GM19397 (cell line): Measurements from ENCODE around the gene RASD1.

Source experiments
- ATAC-seq: cut with Tn5 transposase; IDR thresholded peaks from one replicate; pipeline ENCODE4 v1.9.1; 2021; ENCODE audit warnings: mild to moderate bottlenecking, moderate library complexity; ENCODE audit not compliant: unreplicated experiment

RASD1 gene

DNA sequence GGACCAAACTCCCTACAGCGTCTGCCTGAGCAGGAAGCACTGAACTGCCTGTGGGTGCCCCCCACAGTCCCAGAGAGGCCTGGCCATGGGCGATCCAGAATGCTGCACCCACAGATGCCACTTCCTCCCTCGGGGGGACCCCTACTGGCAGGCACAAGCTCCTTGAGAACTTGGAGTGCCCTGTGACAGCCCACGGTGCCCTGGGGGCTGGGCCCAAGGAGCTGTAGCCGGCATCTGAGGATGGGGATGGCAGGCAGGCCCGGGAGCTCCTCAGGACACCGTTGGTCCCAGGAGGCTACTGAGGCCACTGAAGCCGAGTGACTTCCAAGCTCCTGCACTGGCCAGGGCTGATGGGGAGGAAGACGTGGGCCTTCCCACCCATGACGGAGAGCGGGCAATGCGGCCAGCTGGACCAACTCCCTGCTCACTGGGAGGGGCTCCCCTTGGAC, 15.1 kb upstream of the RASD1 start:
- no peak for ATAC-seq

DNA sequence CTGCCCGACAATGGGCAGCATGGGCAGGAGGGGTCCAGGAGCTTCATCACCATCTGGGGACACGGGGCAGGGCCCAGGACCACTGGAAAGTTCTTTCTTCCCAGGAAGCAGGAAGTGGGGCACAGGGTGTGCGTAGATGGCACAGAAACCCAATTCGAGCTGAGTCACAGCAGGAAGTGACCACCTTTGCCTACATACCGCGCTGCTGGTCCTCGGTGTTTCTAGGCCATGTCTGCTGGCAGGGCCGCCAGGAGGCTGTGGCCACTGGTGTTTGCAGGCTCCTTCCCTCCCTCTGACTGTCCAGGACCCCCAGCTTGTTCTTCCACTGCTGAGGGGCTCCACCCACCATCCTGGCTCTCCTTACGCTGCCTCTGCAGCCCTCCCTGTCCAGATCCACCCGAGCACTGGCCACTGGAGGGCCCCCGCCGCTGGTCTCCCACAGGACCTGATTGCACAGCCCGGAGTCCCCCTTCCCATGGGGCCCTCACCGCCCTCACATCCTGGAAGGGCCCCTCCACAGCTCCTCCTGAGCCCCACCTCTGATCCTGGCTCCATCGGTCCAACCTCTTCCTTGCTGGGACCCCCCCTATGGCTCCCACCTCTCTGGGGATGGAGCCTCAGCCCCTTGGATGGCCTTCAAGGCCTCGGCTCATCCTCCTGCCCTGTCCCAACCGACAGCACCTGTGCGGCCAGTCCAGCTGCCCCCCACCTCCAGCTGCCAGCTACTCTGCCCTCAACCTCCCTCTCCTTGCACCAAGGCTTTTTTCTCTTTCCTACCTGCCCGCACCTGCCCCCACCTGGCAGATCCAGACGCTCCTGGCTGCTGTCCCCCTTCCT, 14.5 kb upstream of the RASD1 start:
- ATAC-seq: no peak

DNA sequence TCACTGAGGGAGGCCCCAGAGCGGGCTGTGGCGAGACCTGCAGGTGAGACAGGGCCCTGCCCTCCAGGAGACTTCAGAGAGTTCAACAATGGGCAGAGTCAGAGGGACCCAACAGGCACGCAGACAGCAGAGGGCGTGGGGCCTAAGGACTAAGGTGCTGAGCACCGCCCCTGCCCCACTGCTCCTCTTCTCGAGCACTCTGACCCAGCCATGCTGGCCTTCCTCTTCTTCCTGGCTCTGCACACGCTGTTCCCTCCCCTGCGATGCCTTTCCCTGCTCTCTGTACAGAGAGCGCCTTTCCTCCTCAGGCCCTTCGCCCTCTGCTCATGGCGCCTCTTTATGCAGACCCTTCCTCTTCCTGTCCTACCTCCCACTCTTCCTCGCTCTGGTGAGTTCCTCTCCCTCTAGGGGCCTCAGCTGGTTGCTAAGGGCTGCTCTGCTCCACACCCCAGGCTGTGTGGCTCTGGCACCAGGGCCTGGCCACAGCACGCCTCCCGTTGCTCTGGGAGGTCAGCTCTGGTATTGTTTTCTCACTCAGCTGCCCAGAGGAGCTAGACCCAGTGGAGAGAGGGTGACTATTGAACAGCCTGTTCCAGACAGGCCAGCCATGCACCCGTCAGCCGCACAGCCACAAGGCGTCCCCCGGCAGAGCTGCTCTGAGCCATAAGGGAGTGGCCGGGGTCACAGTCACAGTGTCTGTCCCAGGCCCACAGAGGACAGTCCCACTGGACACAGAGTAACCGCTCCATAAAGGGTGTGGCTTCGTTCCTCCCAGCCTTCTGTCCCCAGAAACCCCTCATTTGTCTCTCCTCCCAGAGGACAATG, 13.6 kb upstream of the RASD1 start:
- ATAC-seq: no peak

DNA sequence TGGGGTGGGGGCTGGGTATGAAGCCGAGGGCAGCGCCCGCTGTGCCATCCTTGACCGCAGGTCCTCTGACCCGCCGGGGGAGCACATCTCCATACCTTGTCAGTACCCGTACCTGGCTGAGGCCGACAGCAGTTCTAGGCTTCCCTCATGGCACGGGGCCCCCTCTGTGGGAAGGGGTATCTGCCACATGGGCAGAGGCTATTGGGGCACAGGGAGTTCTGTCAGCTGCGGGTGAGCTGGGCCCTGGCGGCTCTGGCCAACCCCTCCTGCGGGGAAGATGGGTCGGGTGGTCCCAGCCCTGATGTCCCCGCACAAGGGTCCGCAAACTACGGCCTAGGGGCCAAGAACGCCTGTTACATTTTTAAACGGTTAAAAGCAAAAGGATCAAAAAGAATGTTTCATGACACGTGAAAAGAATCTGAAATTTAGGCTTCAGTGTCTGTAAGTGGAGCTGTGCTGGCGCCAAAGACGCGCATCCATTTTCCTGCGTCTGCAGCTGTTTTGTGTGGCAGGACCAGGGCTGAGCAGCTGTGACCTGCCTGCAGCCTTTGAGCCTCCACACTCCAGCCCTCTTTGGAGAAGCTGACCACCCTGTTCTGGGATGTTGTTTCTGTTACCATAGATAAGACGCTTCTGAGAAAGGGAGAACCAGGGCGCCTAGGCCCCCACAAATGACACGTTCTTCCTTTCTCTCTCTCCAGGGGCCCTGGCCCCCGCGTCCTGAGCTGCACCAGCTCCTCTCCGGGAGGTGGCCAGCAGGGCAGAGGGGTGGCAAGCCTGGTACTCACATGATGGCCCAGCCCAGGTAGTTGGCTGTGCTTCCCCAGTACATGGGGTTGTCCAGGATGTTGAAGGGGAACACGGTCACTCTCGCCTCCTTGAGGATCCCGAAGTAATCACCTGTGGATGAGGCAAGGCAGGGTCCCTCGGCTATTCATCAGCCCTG, 12.7 kb upstream of the RASD1 start:
- no peak for ATAC-seq

DNA sequence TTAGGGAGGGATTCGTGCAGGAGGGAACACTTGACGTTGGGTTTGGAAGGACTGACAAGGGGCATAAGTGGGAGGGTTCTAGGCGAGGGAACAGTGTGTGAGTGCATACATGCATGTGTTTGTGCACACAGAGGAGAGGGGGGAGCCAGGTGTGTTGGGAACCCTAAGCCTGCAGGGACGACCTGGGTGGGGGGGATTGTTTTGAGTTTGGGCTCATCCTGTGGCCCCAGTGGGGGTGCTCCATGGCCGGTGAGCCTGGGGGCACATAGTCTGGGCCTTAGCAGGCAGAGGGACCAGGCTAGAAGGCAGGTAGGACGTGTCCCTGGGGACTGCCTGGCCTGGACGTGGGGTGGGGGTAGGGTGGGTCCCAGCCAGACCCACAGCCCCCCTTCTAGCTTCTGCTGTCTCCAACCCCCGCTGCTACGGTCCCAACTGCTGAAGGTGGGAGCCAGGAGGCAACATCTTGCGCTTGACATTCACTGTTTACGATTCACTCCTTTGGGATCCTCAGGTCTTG, 11.9 kb upstream of the RASD1 start:
- ATAC-seq: no peak

DNA sequence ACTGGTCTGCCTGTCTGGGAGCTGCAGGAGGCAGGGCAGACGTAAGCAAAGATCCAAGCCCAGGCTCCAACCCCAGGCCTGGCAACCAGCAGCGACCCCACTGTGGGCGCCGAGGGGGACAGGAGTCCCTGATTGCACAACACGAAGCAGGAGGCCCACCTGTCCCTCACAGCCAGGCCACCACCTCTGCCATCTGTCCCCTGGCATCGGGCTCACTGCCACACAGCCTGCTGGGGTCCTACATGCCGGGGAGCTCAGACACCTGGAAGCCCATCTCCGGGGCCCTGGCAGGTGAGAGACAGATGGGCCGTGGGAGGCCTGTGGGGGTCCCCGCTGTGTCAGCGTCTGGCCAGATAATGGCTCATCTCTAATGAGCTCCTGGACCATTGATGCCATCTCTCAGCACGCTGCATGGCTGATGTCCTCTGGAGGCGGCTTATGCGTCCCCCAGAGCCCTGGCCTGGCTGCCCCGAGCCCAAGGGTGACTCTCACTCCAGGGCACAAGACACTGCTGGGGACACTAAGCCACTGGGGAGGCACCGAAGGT, 11.3 kb upstream of the RASD1 start:
- ATAC-seq: no peak

DNA sequence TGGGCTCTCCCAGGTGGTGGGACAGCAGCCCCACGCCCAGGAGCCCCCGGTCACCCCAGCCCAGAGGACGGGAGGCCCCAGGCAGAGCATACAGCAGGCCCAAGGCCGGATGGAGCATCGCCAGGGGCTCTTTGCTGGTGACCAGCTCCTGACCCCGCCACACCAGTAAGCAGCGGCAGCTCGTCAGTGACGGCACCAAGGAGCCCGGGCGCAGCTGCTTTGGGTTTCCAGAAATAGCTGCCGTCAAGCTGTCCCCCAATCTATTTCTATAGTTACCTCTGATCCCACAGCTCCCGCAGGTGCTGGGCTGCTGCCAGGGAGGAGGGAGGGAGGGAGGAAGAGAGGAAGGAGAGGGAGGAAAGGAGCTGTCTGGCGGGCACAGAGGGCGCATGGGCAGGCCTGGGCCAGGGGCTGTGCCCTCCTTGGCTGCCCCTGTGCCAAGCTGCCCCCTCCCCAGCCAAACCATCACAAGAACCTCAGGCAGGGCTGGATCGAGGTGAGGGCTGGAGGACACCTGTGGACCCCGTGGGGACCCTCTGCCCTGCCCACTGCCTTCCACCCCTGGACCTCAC, 10.8 kb upstream of the RASD1 start:
- no peak for ATAC-seq

DNA sequence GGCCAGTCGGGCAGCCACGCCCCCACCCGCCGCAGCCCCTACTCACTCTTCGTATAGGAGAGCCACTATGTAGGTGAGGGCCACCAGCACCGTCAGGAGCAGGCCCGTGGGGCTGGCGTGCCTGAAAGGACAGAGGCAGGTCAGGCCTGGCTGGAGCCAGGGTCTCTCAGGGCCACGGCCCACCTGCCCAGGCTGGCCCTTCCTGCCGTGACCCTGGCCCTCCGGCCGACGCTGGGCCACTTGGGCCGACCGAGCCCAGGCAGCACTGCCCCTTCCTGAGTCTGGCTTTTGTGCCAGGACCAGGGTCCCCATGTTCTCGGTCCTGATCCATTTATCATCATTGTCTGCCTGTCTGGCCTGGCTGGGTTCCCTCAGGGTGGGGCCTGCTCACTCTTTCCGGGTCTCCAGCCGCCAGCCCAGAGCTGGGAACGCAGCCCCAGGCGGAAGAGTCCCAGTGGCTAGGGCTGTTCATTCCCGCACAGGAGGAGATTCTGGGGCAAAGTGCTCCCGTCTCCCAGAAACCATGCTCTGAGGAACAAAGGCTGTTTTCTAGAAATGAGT, 10.1 kb upstream of the RASD1 start:
- no peak for ATAC-seq

DNA sequence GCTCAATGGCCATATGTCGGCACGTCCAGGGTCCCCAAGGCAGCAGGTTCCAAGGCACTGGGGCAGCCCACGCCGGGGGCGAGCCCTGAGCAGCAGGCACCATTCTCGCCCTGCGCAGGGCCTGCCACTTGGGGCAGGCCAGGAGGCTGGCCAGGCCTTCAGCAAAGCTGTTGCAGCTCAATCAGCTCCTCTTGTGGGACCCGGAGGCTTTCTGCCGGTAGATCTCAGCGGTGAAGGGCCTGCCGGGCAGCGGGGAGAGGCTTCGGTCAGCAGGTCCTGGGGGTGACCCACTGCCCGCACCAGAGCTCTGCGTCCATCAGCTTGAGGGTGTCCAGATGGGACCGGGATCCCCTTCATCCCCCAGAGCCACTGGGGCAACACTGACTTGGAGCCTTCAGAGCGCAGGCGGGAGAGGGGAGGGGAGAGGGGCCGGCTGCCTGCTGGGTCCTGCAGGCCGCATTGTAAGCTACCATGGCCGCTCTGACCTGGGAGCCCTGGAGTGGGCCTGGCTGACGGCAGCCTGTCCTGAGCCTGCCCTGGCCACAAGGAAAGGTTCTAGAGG, 9.5 kb upstream of the RASD1 start:
- no peak for ATAC-seq

DNA sequence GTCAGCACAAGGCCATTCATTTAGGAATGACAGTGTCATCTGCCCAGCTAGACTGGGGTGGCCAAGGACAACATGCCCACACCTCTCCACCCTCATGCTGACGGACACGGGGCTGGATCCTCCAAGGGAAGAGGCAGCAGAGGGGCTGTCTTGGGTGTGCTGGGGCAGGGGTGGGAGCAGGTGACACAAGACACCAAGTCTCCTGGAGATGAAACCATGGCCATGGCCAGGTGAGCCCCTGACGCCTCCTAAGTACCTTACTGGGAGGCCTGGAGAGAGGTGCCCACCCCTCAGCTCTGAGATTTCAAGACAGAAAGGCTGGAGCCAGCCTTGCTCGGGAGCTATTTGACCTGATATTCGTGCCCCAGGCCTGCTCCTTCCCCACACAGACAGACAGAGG, 9.0 kb upstream of the RASD1 start:
- no peak for ATAC-seq

DNA sequence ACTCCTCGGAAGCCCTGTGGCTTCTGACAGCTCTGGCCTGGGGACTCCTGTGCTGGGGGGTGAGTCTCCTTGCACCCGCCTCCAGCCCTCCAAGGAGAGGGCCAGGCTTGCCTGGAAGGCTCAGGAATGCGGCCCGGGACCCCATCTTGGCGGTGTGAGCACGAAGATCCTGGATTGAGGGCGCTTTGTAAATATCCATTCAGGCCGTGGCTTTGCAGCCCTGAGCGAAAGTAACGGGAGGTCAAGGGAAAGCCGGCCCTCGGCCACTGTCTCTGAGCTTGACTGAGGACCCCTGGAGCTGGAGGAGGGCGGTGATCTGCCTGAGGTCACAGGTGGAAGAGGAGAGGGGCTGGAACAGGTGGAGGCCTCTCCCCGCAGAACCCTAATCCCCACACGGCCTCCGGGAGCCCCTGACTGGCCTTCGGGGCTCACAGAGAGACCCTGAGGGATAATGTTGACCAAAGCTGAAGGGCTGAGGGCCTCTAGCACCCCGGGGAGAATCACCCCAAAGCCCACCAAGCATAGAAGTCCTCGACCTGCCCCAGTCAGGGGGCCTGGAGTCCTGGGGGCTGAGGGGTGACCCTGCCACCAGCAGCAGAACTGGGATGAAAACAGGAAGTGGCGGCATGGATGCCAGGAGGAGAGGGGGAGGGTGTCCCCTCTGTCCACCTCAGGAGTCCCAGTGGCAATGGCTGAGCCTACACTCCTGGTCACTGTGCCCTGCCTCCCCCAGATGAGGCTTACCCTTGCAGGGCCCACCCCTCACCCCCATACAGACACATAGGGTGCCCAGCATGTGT, 8.3 kb upstream of the RASD1 start:
- ATAC-seq: no peak

DNA sequence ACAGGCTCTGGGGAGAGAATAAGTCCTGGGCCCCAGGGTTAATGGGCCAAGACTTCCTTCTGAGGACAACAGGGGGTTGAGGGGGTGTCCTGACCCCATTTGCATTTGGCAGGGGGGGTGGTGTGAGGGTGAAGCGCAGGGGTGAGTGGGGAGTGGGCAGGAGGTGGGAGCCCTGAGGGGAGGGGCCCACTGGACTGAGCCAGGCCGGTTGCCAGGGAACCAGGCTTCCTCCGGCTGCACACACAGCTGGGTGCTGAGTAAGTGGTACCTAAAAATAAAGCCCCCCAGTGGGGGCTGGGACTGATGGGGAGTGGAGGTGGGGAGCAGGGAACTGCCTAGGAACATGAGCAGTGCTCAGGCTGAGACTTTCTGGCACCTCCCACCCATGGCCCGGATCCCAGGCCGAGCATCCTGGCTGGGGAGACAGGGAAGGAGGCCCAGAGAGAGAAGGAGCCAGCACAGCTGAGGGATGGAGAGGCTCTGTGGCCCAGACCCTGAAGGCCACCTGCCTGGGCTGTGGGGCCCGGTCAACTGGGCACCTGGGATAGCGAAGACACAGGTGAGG, 7.5 kb upstream of the RASD1 start:
- ATAC-seq: no peak

DNA sequence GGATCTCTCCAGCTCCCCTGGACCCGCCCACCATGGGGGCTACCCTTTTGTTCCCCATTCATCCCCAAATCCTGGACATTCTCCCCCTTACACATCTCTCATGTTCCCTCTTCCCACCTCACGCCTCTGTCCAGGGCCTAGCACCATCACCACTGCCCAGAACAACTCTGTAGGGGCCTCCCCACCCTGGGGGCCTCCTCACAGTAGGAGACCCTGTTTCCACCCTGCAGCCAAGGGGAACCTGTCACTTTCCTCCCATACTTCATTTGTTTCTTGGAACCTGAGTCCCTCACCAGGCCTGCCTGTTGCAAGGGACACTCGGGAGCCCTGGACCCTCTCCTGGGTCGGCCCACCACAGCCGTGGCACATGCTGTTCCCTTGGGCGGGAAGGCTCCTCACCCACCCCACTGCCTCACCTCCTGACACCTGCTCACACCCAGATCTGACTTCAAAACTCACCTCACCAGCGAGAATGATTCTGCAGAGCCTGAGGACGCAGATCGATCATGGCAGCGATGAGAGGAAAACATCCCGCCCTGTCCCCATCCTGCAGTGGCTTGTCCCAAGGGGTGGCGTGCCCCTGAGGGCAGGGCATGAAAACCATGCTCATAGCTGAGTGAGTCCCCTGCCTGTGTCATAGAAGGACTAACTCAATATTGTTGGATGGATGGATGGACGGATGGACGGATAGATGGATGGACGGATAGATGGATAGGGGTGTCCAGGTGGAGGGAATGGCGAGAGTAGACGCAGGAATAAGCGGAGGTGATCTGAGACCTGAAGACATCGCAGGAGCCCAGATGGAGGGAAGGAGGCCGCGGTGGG, 6.8 kb upstream of the RASD1 start:
- ATAC-seq: no peak

DNA sequence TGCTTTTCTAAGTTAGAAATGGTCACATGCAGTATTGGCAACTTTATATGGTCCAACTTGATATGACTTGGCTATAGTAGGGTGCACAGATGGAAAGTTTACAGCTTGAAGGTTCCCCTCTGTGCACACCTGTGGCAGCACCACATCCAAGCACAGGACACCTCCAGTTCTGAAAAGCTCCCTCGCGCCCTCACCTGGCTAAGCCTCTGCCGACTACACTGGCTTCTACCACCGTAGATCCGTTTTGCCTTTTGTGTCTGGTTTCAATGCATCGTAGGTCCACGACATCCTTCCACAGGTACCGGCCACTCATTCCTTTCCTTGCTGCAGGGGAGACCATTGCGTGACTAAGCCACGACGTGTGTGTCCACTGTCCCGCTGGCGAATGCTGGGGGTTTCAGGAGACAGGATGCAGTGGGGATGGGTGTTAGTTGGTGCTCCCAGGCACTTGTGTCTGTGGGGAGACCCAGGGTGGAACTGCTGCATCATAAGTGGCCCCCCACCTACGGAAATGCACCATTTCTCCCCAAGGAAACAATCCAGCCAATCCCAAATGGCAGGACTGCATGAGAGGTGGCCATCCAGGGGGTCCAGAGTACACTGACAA, 4.9 kb upstream of the RASD1 start:
- no peak for ATAC-seq

DNA sequence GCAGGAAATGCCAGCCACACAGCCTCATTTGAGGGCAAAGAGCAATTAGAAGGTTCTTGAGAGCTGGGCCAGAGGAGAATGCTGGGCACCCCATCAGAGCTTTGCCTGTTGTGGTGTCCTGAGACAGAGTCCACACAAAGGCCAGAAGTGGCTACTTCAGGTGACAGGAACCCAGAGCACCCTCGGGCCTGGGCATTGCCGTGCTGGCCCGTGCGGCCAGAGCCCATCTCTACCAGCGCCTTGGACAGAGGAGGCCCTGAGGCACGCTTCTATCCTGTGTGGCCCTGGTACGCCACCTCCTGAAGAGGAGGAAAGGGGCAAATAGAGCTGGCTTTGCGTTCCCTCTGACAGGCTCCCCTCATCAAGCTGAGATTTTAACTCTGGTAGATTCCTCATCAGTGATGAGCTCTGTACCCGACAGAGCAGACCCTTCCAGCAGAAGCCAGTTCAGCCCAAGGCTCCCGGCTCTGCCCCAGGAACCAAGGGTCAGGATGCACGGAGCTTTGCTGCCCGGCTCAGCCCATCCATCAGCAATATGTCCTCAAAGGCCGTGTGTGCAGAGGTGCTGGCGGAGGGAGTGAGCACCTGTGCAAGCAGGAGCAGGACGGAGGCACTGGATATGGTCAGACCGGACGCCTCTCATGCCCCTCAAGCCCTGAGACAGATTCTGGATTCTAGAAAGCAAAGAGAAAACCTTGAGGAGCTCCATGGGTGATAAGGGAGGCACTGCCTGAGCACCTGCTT, 3.4 kb upstream of the RASD1 start:
- ATAC-seq: no peak

DNA sequence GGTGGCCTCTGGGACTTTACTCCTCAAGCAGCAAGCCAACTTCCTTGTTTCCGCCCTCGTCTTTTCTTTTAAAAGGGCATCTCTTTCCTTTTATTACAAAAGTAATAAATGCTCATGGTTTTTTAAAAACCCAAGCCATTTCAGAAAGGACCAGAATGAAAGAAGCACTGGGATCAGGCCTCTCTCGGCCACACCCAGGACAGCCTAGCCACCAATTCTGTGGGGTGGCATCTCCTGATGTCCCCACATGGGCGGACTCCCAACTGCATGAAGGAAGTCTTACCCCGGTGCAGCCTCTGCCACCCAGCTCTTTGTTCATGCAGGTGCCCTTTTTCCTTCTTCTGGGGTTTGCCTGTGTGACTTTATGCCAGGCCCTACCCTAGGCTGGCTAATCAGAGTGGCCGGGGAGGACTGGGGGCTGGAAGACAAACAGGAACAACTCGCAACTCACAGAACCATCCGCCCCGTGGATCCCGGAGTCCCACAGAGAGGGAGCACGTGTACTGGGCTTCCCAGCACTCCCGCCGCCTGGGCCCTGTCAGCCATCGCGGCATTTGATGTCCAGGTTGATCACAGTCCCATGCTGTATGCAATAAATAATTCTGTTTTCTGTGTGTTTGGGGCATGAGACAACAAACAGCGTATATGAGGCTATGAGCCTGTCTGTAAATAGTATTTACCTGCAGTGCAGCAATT, 2.6 kb upstream of the RASD1 start:
- ATAC-seq: no peak
